GM19351 (cell line): ENCODE measurements around the gene RBP4.

Experiments used
- ATAC-seq: cut with Tn5 transposase; IDR thresholded peaks from one replicate; pipeline ENCODE4 v1.9.1; 2021; ENCODE audit warnings: mild to moderate bottlenecking, moderate library complexity; ENCODE audit not compliant: unreplicated experiment

RBP4 gene

DNA sequence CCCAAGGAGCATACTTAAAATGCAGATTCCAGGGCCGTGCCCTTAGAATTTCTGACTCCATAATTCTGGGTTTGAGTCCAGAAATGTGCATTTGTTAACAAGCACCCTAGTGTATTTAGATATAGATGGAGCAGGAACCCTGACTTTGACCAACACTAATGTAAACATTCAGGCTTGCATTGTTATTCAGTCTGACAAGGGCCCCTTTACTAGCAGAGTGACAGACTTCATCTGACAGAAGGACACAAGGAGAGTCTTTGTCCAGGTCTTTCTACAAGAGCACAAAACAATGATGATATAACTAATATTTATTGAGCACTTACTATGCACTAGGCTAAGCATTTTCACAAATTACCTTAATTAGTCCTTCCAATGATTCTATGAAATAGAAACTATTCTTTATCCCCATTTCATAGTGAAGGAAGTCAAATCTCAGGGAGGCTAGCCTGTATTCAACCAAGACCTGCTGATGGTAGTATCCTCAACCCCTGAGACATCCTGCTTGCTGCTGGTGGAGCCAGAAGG lies 3.9 kb downstream of the RBP4 start:
- no peak for ATAC-seq

GRCh38 chr10:93596539-93596938 lies 4.5 kb downstream of the RBP4 start:
- no peak for ATAC-seq

DNA sequence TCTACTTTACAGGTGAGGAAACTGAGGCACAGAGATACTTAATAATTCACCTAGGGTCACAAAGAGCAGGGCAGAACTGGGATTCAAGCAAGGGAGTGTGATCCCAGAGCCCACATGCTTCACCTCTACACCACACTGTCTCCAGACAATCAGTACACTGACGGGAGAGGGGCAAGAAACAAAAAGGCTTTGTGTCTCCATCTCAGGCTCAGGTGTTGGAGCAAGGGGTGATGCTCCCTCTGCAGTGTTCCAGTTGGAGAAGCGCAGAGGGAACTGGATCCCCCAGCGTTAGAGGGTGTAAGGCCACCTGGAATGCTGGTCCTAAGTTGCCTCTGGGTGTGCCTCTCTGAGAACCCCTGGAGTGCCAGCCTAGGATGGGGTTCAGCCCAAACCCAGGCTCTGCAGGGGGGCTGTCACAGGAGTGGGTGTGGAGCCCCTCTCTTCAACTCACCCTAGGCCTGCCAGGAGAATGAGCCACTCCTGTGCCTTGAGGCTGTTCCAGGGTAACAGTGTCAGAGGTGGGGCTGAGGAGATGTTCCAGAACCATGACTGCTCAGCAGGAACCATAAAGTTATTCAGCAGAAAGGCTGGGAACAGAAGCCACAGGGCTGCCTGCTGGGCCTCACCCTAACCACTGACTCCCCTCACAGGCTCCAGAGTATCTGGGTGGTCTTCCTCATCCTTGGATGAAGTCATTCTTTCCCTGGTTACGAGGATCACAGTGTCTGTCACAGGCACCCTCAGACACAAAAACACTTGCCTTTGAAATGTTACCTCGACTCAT lies 5.5 kb downstream of the RBP4 start:
- ATAC-seq = no peak

DNA sequence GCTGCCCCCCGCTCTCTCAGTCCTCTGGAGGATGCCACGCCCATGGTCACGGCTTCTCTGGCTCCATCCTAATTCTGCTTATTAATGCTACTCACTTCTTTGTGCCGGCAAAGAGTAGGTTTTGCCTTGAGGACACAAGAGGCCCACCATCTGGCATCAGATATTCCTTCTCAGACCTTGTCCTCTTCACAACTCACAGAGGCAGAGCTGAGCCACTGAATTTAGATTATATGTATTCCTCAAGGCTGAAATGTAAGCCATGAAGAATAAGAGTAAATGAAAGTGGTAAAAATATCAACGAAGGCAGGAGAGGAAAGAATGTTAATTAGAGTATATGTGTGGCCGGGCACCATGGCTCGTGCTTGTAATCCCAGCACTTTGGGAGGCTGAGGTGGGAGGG lies 6.5 kb downstream of the RBP4 start:
- no peak for ATAC-seq

- no peak for ATAC-seq
Observed at GRCh38 chr10:93593749-93594148, 7.3 kb downstream of the RBP4 start.

DNA sequence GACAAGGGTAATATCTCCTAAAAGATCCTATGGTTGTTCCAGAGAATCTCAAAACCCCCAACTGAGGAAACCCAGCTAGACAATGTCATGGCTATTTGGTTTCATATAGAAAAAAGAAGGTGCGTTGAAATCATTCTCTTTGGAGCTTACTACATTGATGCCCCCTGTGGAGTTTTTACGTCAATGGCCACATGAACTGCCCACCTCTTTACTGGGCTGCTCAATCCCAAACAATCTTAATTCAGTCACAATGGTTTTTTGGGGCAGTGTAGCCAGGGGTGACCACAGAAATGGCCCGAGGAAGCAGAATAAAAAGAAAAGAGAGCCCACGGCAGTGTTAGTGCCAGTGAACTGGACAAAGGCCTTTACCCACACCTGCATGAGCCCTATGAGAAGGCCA lies 7.8 kb downstream of the RBP4 start:
- no peak for ATAC-seq

GRCh38 chr10:93591065-93591808 lies 9.8 kb downstream of the RBP4 start:
- no peak for ATAC-seq

- no peak for ATAC-seq
Observed at GRCh38 chr10:93590638-93591037, 10.4 kb downstream of the RBP4 start.

DNA sequence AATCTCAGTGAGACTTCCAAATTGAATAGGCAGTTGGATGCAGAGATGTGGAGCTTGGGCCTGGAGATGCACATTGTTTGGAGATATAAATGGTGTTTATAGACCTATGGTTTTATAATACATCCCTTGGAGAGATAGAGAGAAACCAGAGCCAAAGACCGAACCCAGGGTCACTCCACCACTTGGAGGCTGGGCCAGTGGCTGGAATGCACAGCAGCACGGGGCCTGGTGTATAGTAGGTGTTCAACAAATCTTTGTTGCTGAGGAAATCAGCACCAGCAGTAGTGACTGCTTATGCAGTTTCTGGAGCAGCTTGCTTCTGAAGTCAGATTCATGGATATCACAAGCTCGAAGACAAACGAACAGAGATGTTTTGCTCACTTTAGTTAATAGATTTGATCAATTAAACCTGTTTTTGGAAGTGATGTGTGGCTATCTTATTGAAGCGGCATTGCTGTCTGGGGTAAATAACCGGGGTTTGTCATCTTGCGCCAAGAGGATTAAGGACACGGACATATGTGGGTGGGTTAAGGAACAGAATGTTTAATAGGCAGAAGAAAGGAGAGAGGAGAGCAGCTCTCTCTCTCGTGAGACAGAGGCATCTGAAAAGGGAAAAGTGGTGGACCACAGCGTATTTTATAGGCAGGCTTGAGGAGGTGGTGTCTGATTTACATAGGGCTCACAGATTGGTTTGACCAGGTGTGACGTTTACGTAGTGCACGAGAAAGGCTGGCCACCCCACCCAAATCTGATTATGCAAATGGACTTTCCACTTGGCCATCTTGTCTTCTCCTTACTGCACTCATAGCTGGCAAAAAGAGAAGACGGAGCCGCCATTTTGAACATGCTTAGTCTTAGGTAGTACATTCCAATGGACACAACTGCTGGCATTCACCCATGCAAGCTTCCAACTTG lies 11.1 kb downstream of the RBP4 start:
- no peak for ATAC-seq

DNA sequence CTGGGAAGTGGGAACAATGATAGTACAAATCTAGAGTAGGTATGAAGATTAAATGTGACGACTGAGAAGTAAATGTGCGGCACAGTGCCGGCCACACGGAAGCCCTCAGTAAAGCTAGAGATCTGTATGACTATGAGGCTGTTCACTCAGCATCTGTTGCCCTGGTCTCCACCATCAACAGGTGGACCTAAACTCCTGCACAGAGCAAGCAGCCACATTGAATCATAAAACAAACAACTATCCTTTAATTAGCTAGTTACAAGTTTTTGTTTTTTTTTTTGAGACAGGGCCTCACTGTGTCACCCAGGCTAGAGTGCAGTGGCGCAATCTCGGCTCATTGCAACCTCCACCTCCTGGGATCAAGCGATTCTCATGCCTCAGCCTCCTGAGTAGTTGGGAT lies 16.6 kb downstream of the RBP4 start:
- ATAC-seq = no peak

DNA sequence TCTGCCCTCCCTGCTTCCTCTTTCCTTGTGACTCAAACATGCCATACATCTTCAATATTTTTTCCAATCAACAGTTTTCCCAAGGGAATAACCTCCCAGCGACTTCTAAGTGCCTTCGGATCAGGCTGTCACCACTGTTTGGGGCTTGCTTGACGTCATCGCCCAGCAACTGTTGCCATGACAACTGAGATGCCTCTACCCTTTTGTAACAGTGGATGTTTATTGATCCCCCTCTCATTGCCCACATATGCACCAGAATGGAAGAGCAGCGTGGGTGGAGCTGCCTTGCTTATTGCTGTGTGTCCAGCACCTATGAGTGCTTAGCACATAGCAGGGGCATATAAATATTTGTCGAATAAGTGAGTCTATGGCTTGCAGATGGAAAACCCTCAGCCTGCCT lies 20.2 kb downstream of the RBP4 start:
- no peak for ATAC-seq

DNA sequence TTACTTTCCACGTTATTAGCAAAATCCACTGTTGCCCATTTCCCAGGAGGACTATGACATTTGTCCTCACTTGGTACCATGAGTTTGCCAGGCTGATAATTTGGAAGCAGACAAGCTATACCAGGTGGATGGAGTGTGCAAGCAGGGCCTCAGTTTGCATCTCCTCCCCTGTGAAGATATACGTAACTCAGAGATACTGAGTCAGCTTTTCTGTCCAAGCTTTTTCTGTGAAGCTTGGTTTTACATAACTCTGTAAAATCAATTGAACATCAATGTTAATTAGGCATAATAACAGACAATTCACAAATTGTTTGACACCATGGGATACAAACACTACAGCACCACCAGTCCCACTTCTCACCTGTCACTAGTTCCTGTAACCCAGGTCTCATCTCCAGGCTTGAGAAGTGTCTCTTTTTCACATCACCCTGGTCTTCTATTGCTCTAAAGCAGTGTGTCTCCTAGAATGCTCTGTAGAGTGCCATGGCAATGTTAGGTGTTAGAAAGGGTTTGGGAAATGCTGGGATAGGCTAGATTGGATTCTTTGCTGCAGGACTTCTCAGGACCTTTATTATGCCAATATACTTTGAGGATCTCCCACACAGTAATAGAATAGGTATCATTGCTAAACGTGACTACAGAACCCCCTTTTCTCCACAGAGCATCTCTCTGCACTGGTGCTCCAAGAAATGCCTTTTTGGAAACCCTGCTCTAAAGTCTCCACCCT lies 20.9 kb downstream of the RBP4 start:
- no peak for ATAC-seq

DNA sequence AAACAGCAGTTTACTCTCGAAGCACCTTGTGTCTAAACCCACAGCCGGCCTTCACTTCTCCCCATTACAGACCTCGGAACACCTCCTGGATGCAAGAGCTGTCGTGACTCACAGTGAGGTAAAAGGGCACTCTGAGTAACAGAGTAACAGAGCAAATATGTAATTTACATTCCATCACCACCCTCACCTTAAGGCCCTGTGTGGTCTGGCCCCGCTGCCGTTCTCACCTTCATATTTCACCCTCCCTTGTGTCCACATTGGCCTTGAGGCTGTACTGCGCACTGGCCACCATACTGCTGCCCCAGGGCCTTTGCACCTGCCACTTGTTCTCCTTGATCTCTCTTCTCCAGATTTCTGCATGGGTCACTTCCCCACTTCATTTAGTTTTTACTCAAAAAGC lies 21.9 kb downstream of the RBP4 start:
- ATAC-seq = no peak

- ATAC-seq = no peak
Observed at GRCh38 chr10:93577565-93577964, 23.5 kb downstream of the RBP4 start.

DNA sequence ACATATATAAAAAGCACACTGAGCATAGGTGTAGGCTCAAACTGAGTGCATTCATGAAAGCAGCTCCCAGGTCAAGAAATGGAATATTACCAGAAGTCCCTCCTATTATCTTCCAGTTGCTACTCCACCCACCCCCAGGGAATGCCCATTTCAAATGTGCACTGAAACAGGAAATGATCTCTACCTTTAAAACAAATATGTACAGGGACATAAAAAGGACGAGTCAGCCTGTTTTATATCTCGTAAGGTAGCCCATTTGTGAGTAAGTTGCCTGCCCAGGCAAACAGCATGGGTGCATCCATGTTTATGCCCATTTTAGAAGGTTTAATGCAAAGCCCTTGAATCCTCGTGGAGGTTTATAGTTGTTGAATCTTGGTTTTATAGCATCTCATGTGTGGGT lies 24.1 kb downstream of the RBP4 start:
- ATAC-seq = no peak

DNA sequence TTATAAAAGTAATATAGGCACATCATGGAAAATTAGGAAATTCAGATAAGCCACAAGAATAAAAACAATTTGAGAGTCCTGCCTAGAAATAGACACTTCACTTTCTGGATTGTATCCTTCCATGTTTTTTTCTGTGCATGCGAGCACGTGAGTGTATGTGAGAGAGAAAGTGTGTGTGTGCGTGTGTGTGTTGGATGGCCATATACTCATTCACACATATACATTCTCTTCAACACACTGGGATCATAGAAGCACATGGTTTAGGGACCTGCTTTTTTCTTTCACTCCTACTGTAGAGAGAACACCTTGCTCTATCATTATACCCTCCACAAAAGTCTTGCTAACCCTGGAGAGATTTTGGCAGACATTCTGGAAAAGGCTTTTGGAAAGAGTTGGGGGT lies 27.1 kb downstream of the RBP4 start:
- no peak for ATAC-seq

DNA sequence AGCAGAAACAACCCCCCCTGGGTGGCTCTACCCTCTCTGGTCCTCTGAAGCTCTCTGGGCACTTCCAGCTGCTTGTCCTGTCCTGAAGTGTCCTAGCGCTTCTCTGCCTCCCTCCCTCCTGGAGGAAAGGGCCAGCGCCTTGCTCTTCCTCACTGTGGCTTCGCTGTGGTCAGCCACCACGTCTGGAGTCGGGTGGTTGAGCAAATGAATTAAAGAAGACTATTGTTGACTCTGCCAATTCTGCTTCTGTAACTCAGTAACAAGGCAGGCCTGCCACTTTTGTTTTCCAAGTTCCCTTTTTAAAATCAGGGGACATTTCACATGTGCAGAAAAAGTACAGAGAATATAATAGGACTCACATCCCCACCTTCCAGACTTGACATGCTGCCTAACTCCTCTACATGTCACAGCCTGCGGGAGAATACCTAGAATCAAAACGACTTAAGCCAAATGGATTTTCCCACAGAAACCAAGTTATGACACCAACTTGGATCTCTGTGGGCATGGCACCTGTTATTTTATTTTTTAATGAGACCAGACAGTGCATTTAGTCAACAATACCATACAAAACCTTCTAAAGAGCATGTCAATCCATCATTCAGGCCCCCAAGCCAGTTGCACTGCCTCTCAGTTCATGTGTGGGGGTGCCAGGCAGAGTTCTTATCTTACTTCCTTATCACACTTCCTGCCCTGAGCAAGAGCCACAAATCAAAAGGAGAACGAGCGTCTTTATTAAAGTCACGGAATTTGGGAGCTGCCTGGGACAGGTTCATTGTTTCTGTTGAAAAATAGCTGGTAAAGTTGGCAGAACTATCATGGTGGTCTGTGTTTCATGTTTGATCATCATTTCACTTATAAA lies 27.8 kb downstream of the RBP4 start:
- no peak for ATAC-seq

DNA sequence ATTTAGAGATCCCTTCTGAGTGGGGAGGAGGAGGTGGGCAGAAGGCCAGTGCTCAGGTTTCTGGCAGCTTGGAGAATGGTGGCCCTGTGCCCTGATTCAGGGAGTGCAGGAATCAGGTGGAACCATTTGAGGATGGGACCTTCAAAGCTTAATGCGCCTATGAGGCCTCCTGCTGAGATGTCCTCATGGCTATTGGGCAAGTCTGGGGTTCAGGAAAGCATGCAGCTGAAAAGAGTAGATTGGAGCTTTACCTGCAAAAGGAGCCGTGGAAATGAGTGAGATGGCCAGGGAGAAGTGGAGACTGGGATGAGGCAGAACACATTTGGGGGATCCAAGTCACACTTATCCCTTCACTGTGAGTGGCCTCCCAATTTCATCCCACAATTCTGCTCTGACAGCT lies 28.4 kb downstream of the RBP4 start:
- ATAC-seq = no peak

DNA sequence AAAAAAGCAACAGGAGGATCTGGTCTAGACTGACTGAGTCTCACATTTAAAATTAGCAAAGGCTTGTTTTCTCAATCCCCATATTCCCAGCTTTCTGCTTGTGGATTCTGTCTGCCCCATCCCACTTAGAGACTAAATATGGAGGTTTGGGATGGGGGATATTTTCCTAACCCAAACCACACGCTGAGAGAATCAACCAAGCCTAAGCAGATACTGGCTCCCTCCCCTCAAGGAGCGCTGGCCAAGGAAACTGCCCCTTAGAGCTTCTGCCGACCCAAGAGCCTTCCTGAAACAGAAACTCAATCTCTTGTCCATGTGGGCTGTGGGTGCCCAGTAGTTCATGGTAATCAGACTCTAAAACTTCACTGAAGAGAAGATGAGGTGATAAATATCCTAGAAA lies 30.7 kb downstream of the RBP4 start:
- ATAC-seq = no peak

DNA sequence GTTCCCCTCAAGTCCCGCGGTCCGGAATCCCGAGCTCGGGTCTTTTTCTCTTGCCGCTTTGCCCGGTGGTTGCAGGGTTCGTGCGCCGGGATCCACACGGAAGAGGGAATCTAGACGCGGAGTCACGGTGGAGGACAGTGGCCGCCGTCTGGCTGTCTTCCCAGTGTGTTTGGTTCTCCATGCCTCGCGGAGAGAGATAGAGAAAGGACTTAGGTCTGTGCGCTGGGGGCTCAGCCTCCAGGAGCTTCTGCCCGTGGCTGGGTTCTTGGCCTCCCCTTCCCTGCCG lies 33.0 kb downstream of the RBP4 start:
- no peak for ATAC-seq
